Inflammatory macrophage (primary cell): ENCODE measurements around the gene PCDHGB3.
A peak's percentile ranks its signal among the peaks of the same experiment; 100 is the strongest.
"Not testable (repeated sequence)": the region's sequence is repeated elsewhere in the genome, so short reads cannot be mapped to it uniquely, and the experiment has no call there.

ENCODE experiments used
- DNase-seq, 2 donors: peaks; one replicate each; pipeline ENCODE4 v3.0.0-alpha.2; 2020 to 2022

Gene PCDHGB3

DNA sequence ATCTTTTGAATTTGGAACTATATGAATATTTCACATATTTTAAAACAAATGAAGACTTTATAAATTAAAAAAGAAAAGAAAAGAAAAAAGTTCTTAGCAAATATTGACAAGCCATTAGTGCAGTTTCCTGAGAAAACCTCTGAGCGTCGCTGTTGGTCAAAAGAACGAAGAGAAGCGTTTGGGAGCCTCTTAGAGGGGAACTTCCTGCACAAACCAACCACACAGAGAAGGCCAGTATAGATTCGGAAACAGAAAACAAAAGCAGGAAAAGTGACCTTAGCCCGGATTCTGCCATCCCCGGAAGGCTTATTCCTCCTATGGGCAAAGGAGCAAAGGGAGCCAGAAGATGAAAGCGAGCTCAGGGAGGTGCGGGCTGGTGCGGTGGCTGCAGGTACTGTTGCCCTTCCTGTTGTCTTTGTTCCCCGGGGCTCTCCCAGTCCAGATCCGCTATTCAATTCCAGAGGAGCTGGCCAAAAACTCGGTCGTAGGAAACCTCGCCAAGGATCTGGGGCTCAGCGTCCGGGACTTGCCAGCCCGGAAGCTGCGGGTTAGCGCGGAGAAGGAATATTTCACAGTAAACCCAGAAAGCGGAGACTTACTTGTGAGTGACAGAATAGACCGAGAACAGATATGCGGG, 10.1 kb upstream of the PCDHGB3 start, which contains the start of gene PCDHGB2:
Gene PCDHGB2 (plus strand): TSS at position 205 of the 637 bp plus-strand sequence. CDS start 142 bp downstream, at position 347.
- peak in 1 of 2 donors; percentile 29 for DNase-seq

- DNase-seq = no peak
Observed at GRCh38 chr5:141360685-141361084, 9.4 kb upstream of the PCDHGB3 start.

GRCh38 chr5:141362719-141363118, 7.3 kb upstream of the PCDHGB3 start:
- no peak for DNase-seq

DNA sequence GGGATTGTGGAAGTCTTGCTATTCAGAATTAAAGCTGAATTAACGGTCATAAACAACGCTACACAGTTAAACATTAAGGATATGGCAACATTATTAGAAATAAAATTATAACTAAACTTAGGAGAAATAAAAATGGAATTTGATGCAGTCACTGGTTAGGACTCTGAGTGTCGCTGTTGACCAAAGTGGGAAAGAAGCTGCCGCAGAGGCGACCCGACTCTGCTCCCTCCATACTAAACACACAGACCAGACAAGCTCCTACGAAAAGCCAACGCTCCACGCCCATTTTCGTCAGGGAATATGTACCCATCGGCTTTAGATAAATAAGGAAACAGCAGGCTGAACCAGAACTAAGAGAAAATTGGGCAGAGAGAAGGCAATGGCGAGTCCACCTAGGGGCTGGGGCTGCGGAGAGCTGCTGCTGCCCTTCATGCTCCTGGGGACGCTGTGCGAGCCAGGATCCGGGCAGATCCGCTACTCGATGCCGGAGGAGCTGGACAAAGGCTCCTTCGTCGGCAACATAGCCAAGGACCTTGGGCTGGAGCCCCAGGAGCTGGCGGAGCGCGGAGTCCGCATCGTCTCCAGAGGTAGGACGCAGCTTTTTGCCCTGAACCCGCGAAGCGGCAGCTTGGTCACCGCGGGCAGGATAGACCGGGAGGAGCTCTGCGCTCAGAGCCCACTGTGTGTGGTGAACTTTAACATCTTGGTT, 5.9 kb upstream of the PCDHGB3 start, which contains the start of gene PCDHGA5:
Gene PCDHGA5 (plus strand): TSS at position 211 of the 709 bp plus-strand sequence. CDS start 169 bp downstream, at position 380.
- no peak for DNase-seq

- DNase-seq = no peak
Observed at GRCh38 chr5:141366016-141366896, 3.8 kb upstream of the PCDHGB3 start.

DNA sequence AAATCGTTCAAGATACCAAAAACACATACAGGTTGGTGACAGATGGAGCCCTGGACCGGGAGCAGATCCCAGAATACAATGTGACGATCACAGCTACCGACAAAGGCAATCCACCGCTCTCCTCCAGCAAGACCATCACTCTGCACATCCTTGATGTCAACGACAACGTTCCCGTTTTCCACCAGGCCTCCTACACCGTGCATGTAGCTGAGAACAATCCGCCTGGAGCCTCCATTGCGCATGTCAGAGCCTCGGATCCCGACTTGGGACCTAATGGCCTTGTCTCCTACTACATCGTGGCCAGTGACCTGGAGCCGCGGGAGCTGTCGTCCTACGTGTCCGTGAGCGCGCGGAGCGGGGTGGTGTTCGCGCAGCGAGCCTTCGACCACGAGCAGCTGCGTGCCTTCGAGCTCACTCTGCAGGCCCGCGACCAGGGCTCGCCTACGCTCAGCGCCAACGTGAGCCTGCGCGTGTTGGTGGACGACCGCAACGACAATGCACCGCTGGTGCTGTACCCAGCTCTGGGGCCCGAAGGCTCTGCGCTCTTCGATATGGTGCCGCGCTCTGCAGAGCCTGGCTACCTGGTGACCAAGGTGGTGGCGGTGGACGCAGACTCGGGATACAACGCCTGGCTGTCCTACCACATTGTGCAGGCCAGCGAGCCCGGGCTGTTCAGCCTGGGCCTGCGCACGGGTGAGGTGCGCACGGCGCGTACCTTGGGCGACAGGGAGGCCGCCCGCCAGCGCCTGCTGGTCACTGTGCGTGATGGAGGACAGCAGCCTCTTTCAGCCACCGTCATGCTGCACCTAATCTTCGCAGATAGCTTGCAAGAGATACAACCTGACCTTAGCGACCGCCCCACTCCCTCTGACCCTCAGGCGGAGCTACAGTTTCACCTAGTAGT, 1.8 kb downstream of the PCDHGB3 start:
- DNase-seq = no peak

DNA sequence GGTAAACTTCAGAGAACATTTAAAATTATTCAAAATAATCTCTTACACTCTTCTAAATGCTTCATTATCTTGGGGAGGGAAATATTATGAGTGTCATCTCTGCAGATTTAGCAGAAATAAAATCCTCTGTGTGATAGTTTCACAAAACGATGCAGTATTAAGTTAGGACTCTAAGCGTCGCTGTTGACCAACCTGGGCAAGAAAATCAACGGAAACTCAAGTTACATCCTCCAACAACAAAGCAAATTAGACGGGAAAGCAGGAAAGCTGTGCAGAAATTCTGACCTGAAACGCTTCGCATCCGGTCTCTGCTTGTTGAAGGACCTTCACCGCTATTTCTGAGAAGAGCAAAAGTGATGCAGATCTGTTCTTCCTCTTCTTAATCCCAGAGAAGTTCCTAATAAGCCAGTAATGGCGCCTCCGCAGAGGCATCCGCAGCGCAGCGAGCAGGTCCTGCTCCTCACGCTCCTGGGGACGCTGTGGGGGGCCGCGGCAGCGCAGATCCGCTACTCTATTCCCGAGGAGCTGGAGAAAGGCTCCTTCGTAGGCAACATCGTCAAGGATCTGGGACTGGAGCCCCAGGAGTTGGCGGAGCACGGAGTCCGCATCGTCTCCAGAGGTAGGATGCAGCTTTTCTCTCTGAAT, 3.8 kb downstream of the PCDHGB3 start, which contains the start of gene PCDHGA6:
Gene PCDHGA6 (plus strand): TSS at position 219 of the 645 bp plus-strand sequence. CDS start 193 bp downstream, at position 412.
- peak; percentile 9 to 16 for DNase-seq

GRCh38 chr5:141374627-141375026, 4.6 kb downstream of the PCDHGB3 start:
- DNase-seq = no peak

DNA sequence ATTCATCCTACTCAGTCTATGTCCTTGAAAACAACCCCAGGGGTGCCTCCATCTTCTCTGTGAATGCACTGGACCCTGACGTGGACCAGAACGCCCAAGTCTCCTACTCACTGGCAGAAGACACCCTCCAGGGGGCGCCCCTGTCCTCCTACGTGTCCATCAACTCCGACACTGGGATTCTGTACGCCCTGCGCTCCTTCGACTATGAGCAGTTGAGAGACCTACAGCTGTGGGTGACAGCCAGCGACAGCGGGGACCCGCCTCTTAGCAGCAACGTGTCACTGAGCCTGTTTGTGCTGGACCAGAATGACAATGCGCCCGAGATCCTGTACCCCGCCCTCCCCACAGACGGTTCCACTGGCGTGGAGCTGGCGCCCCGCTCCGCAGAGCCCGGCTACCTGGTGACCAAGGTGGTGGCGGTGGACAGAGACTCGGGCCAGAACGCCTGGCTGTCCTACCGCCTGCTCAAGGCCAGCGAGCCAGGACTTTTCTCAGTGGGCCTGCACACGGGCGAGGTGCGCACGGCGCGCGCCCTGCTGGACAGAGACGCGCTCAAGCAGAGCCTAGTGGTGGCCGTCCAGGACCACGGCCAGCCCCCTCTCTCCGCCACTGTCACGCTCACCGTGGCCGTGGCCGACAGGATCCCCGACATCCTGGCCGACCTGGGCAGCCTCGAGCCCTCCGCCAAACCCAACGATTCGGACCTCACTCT, 5.6 kb downstream of the PCDHGB3 start:
- not testable (repeated sequence) for DNase-seq

GRCh38 chr5:141382469-141383294, 12.6 kb downstream of the PCDHGB3 start, which contains the start of gene PCDHGA7:
TSS of gene PCDHGA7 (plus strand) at chr5:141382742. CDS start at chr5:141382900, 158 bp downstream.
- no peak for DNase-seq

DNA sequence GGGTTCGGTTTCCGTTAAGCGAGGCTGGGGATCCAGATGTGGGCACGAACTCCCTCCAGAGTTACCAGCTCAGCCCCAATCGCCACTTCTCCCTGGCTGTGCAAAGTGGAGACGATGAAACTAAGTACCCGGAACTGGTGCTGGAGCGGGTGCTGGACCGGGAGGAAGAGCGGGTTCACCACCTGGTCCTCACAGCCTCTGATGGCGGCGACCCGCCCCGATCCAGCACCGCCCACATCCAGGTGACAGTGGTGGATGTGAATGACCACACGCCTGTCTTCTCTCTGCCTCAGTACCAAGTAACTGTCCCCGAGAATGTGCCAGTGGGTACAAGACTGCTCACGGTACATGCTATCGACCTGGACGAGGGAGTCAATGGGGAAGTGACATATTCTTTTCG, 13.3 kb downstream of the PCDHGB3 start:
- no peak for DNase-seq

DNA sequence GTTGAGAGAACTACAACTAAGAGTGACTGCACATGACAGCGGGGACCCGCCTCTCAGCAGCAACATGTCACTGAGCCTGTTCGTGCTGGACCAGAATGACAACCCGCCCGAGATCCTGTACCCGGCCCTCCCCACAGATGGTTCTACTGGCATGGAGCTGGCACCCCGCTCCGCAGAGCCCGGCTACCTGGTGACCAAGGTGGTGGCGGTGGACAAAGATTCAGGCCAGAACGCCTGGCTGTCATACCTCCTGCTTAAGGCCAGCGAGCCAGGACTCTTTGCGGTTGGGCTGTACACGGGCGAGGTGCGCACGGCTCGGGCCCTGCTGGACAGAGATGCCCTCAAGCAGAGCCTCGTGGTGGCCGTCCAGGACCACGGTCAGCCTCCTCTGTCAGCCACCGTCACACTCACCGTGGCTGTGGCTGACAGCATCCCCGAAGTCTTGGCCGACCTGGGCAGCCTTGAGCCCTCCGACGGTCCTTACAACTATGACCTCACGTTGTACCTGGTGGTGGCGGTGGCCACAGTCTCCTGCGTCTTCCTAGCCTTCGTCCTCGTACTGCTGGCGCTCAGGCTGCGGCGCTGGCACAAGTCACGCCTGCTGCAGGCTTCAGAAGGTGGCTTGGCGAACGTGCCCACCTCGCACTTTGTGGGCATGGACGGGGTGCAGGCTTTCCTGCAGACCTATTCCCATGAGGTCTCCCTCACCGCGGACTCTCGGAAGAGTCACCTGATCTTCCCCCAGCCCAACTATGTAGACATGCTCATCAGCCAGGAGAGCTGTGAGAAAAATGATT, 14.6 kb downstream of the PCDHGB3 start:
- DNase-seq = no peak

- DNase-seq = peak in 1 of 2 donors; percentile 41
Observed at GRCh38 chr5:141387557-141388311, 17.7 kb downstream of the PCDHGB3 start, which contains the start of gene PCDHGB4. TSS of gene PCDHGB4 (plus strand) at chr5:141387698. CDS start at chr5:141387885, 187 bp downstream.

GRCh38 chr5:141388661-141389060, 18.6 kb downstream of the PCDHGB3 start:
- DNase-seq = no peak

DNA sequence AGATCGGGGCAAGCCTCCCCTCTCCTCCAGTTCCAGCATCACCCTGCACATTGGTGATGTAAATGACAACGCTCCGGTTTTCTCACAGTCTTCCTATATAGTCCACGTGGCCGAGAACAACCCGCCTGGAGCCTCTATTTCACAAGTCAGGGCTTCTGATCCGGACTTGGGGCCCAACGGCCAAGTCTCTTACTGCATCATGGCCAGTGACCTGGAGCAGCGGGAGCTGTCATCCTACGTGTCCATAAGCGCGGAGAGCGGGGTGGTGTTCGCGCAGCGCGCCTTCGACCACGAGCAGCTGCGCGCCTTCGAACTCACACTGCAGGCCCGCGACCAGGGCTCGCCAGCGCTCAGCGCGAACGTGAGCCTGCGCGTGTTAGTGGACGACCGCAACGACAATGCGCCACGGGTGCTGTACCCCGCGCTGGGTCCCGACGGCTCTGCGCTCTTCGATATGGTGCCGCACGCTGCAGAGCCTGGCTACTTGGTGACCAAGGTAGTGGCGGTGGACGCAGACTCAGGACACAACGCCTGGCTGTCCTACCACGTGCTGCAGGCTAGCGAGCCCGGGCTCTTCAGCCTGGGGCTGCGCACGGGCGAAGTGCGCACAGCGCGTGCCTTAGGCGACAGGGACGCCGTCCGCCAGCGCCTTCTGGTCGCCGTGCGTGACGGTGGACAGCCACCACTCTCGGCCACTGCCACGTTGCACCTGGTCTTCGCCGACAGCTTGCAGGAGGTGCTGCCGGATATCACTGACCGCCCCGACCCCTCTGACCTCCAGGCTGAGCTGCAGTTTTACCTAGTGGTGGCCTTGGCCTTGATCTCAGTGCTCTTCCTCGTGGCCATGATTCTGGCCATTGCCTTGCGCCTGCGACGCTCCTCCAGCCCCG, 19.4 kb downstream of the PCDHGB3 start:
- DNase-seq = no peak

DNA sequence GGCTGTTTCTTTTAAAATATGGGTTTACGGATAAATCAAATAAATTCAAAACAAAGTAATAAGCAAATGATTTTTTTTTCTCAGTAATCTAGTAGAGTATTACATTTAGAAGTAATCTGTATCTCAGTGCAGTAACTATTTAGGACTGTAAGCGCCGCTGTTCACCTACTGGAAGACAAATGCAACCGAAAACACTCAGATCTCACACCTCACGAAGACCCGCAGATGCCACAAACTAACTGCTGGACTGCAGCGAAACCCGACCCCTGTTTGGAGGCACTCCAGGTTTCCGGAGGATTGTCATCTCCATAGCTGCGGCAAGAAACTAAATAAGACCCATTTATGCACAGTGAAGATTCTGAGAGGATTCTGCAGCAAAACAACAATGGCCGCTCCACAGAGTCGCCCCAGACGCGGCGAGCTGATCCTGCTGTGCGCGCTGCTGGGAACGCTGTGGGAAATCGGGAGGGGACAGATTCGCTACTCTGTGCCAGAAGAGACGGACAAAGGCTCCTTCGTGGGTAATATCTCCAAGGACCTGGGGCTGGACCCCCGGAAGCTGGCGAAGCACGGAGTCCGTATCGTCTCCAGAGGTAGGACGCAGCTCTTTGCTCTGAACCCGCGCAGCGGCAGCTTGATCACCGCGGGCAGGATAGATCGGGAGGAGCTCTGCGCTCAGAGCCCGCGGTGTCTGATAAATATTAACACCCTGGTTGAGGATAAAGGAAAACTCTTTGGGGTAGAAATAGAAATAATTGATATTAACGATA, 22.6 kb downstream of the PCDHGB3 start, which contains the start of gene PCDHGA8:
Gene PCDHGA8 (plus strand): TSS at position 205 of the 770 bp plus-strand sequence. CDS start 181 bp downstream, at position 386.
- DNase-seq = no peak
